ENCODE measurements around the gene C1QL2. TPM values are rescaled to one million over a fixed set of nuclear protein-coding genes. Genes with fewer than 3 reads are reported as not detected.

Gene C1QL2
- total RNA-seq, 2 experiments from 2014 or later, result not detected

DNA sequence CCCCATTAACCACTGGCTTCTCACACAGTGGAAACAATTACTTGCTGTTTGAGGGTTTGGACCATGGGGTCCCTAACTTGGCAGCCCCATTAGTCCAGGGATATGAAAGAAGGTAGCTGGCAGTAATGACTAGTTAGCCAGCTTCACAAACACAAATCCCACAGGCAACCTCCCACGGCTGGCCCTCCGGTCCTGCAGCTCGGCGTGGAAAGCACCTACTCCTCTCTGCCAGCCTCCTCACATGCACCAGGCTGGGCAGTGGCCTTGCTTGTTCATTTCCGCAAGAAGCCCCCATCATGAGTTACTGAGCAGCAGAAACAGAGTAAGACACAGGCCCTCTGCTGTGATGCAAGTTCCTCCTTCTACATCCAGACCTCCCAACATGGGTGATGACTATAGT is 13.7 kb downstream of the C1QL2 start:
- DNase-seq (no peak), ATAC-seq (no peak)
- H3K9me3 Mint-ChIP-seq, result no peaks in the 10 kb centered on the region
- peaks cover 4% of the 10 kb centered on the region for H3K27me3 Mint-ChIP-seq
- CTCF ChIA-PET, result no interaction called here
- H3K36me3 Mint-ChIP-seq (ENCODE audit: low read depth), result no peaks in the 10 kb centered on the region
- POLR2A ChIA-PET, result no interaction called here
- intact Hi-C loops (cut with micrococcal nuclease), result no loop called here
- no peak overlapping the region for H3K27ac Mint-ChIP-seq
- H3K4me1 Mint-ChIP-seq (ENCODE audit: low read depth), result no peaks in the 10 kb centered on the region
- H3K4me3 Mint-ChIP-seq, result no peak overlapping the region
- TF ChIP-seq, protein P1, sequence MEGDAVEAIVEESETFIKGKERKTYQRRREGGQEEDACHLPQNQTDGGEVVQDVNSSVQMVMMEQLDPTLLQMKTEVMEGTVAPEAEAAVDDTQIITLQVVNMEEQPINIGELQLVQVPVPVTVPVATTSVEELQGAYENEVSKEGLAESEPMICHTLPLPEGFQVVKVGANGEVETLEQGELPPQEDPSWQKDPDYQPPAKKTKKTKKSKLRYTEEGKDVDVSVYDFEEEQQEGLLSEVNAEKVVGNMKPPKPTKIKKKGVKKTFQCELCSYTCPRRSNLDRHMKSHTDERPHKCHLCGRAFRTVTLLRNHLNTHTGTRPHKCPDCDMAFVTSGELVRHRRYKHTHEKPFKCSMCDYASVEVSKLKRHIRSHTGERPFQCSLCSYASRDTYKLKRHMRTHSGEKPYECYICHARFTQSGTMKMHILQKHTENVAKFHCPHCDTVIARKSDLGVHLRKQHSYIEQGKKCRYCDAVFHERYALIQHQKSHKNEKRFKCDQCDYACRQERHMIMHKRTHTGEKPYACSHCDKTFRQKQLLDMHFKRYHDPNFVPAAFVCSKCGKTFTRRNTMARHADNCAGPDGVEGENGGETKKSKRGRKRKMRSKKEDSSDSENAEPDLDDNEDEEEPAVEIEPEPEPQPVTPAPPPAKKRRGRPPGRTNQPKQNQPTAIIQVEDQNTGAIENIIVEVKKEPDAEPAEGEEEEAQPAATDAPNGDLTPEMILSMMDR (IDR thresholded peaks at IDR 0.05), result no peak

DNA sequence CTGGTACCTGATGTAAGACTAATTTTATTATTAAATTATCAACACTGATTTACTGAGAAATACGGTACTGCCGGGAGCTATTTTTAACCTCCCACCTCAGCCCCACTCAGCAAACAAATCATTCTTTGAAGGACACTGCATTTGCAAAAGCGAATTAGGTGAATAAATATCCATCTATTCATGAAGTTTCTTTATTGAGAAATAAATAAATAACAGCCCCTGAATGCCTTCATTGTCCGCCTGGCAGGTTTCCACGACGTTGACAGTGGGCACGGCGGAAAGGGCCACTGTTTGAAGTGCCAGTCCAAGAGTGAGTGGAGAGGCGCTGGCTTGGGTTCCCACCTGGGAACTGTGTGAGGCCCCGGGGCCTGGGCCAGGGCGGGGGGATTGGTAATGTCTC is 15.7 kb downstream of the C1QL2 start:
- H3K27me3 Mint-ChIP-seq, result peaks cover 6% of the 10 kb centered on the region
- intact Hi-C loops (cut with micrococcal nuclease), result no loop called here
- POLR2A ChIA-PET, result no interaction called here

DNA sequence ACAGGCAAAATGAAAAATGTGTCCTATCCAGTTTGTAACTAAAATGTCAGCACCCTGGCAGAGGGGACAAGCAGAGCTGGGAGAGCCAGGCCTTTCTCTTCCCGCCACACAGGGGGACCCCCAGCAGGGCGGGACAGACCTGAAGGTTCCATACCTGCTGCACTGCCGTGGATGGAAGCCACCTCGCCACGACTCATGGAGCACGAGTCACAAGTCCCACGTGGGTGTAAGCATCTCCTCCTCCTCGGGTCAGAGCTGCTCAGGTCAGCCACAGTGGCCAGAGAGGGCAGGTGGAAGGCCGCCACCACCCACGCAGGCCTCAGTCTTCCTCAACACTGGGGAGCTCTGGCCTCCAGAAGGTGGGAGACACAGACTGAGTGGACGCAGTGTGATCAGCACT is 21.0 kb downstream of the C1QL2 start:
- intact Hi-C loops (cut with micrococcal nuclease), result no loop called here
- H3K36me3 Mint-ChIP-seq (ENCODE audit: low read depth), result no peaks in the 10 kb centered on the region
- no peak overlapping the region for H3K27ac Mint-ChIP-seq
- no peak overlapping the region for H3K4me3 Mint-ChIP-seq
- DNase-seq (peak; percentile 19), ATAC-seq (no peak)
- H3K27me3 Mint-ChIP-seq, result peaks cover 2% of the 10 kb centered on the region
- H3K9me3 Mint-ChIP-seq, result no peaks in the 10 kb centered on the region
- ChIA-PET CTCF (no interaction called here), POLR2A (no interaction called here)
- TF ChIP-seq, protein P1 (IDR thresholded peaks at IDR 0.05), result no peak
- no peaks in the 10 kb centered on the region for H3K4me1 Mint-ChIP-seq (ENCODE audit: low read depth)

More for the DNA sequence above, 15.7 kb downstream of the C1QL2 start:
- Mint-ChIP-seq H3K27ac (no peak overlapping the region), H3K36me3 (ENCODE audit: low read depth) (no peaks in the 10 kb centered on the region), H3K4me3 (no peak overlapping the region), H3K9me3 (no peaks in the 10 kb centered on the region), H3K4me1 (ENCODE audit: low read depth) (no peaks in the 10 kb centered on the region)
- DNase-seq, result no peak
- TF ChIP-seq, protein P1 (IDR thresholded peaks at IDR 0.05), result no peak
- no peak for ATAC-seq
- CTCF ChIA-PET, result interaction anchor here (1.9 kb wide), 1 partner anchor 16 kb away, joined by 4 read pairs; no protein-coding TSS in a partner anchor

GRCh38 chr2:119136872-119137271 is 21.7 kb downstream of the C1QL2 start:
- ChIA-PET POLR2A (no interaction called here), CTCF (no interaction called here)
- ATAC-seq, result no peak
- Mint-ChIP-seq H3K4me3 (no peak overlapping the region), H3K4me1 (ENCODE audit: low read depth) (no peaks in the 10 kb centered on the region), H3K27me3 (peaks cover 2% of the 10 kb centered on the region), H3K9me3 (no peaks in the 10 kb centered on the region), H3K27ac (no peak overlapping the region), H3K36me3 (ENCODE audit: low read depth) (no peaks in the 10 kb centered on the region)
- no peak for DNase-seq
- intact Hi-C loops (cut with micrococcal nuclease), result no loop called here
- TF ChIP-seq, protein P1 (IDR thresholded peaks at IDR 0.05), result no peak

DNA sequence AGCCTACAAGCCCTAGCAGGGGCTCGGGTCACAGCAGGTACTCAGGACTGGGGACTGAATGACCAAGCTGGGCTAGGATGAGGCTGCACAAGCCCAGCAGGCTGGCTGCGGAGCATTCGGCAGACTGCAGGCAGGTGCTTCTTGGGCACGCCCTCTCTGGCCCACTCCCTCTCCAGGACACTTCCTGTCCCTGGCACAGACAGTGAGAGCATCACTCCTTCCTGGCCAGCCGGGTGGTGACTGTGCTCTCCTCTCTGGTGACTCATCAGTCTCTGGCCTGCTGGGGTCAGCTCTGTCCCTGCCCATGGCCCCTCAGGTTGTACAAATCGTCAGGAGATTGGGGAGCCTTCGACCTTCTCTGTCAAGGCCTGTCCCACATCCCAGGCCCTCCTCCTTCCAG is 22.5 kb downstream of the C1QL2 start:
- TF ChIP-seq, protein P1 (IDR thresholded peaks at IDR 0.05), result no peak
- H3K4me3 Mint-ChIP-seq, result no peak overlapping the region

More for the DNA sequence above, 22.5 kb downstream of the C1QL2 start:
- POLR2A ChIA-PET, result no interaction called here
- H3K27ac Mint-ChIP-seq, result no peak overlapping the region
- no peaks in the 10 kb centered on the region for H3K4me1 Mint-ChIP-seq (ENCODE audit: low read depth)
- no peaks in the 10 kb centered on the region for H3K9me3 Mint-ChIP-seq
- CTCF ChIA-PET, result no interaction called here
- ATAC-seq (no peak), DNase-seq (no peak)
- intact Hi-C loops (cut with micrococcal nuclease), result no loop called here
- no peaks in the 10 kb centered on the region for H3K36me3 Mint-ChIP-seq (ENCODE audit: low read depth)
- peaks cover 2% of the 10 kb centered on the region for H3K27me3 Mint-ChIP-seq
